Activated CD4-positive, alpha-beta T cell treated with anti-CD3 and anti-CD28 coated beads, Interleukin-2, amount 50 U/mL, for 1 hour (primary cell): Measurements from ENCODE around the gene SEC24B.

Experiments
- DNase-seq: peaks from one replicate; pipeline ENCODE4 v3.0.0-alpha.2; 2020

The SEC24B gene

GRCh38 chr4:109588176-109588575, 154.6 kb downstream of the SEC24B start:
- DNase-seq = peak; percentile 18

GRCh38 chr4:109589119-109589518, 155.5 kb downstream of the SEC24B start:
- no peak for DNase-seq

- no peak for DNase-seq
Observed at GRCh38 chr4:109589605-109590004, 156.0 kb downstream of the SEC24B start.
